ENCODE measurements around the gene LIPK. TPM values are rescaled to one million over a fixed set of nuclear protein-coding genes. Genes with fewer than 3 reads are reported as not detected.

LIPK gene
- not detected in 5 replicates for total RNA-seq (2022; extraction: Qiagen RNA extraction; ENCODE audit: low read depth)

GRCh38 chr10:88705958-88706357 lies at the start of gene LIPK:
LIPK (plus strand) TSS chr10:88706249; CDS start chr10:88724544, 18,295 bp downstream.

GRCh38 chr10:88664142-88664541 lies 41.9 kb upstream of the LIPK start, which contains the start of gene LIPF:
LIPF (plus strand) TSS chr10:88664442; CDS start chr10:88667298, 2,856 bp downstream.

GRCh38 chr10:88759366-88760101 lies 53.5 kb downstream of the LIPK start, which contains the start of gene LIPN:
LIPN (plus strand) TSS chr10:88760020; CDS start chr10:88761406, 1,386 bp downstream.

Other genes starting within 250 kb of the LIPK start
- gene RNLS, start 122.9 kb upstream of the LIPK start, total RNA-seq (2022; extraction: Qiagen RNA extraction; ENCODE audit: low read depth): 7.0 to 10.4 TPM (median 8.3 TPM) in 5 replicates
- gene LIPJ, start 119.5 kb upstream of the LIPK start, total RNA-seq (2022; extraction: Qiagen RNA extraction; ENCODE audit: low read depth): not detected in 5 replicates
- gene LIPF, start 41.8 kb upstream of the LIPK start, total RNA-seq (2022; extraction: Qiagen RNA extraction; ENCODE audit: low read depth): not detected in 5 replicates
- gene LIPN, start 53.8 kb downstream of the LIPK start, total RNA-seq (2022; extraction: Qiagen RNA extraction; ENCODE audit: low read depth): not detected in 5 replicates
- not detected in 5 replicates for gene LIPM, start 96.5 kb downstream of the LIPK start, total RNA-seq (2022; extraction: Qiagen RNA extraction; ENCODE audit: low read depth)
- gene ANKRD22, start 145.6 kb downstream of the LIPK start, total RNA-seq (2022; extraction: Qiagen RNA extraction; ENCODE audit: low read depth): 0.41 to 0.87 TPM (median 0.58 TPM) in 5 replicates
- 27.9 to 34.3 TPM (median 31.3 TPM) in 5 replicates for gene STAMBPL1, start 174.0 kb downstream of the LIPK start, total RNA-seq (2022; extraction: Qiagen RNA extraction; ENCODE audit: low read depth)
- 17.2 to 20.5 TPM (median 18.5 TPM) in 5 replicates for gene ACTA2, start 246.5 kb downstream of the LIPK start, total RNA-seq (2022; extraction: Qiagen RNA extraction; ENCODE audit: low read depth)